HepG2 (cell line): Measurements from ENCODE around the gene PRKN. TPM values are rescaled to one million over a fixed set of nuclear protein-coding genes. Genes with fewer than 3 reads are reported as not detected.
A peak's percentile ranks its signal among the peaks of the same experiment; 100 is the strongest.

Experiments used
- ATAC-seq: fragments of 200-7000 bp; cut with Tn5 transposase; 3 replicates; pipeline ENCODE4 v1.9.1; 2020; ENCODE audit warnings: mild to moderate bottlenecking, moderate library complexity
- BruUV-seq: library from RNA; stranded (reverse); fragments of 400-500 nt; replicated peaks from 2 replicates; lab custom pipeline; 2021; lab: Mats Ljungman, UMichigan
- CTCF ChIA-PET: fragments of 300-600 bp; formaldehyde crosslinking; extraction: SDS; loops from one replicate; lab custom pipeline; 2021; ENCODE audit warnings: low total read pairs, inconsistent platforms, low intra/inter-chr PET ratio; lab: Yijun Ruan, JAX
- POLR2A ChIA-PET: fragments of 350-600 bp; sonication (Branson Sonifier 250); formaldehyde crosslinking; loops from one replicate; lab custom pipeline; 2020; ENCODE audit warnings: antibody characterized with exemption, inconsistent platforms; lab: Yijun Ruan, JAX
- DNase-seq: peaks from one replicate; pipeline ENCODE4 v3.0.0-alpha.2; 2015; ENCODE audit warnings: low spot score
- FAIRE-seq: peaks from 3 replicates; lab custom pipeline; 2011; peaks lifted over from hg19 to GRCh38; lab: Jason Lieb, UNC
- H2AFZ ChIP-seq: one replicate; pipeline ENCODE4 v1.6.1; 2011; ENCODE audit warnings: low read length, inconsistent platforms
- H3K27ac ChIP-seq: fragments of 300-600 bp; 3 replicates; pipeline ENCODE4 v1.8.0; 2011; ENCODE audit warnings: mixed run types, mild to moderate bottlenecking, mixed read lengths, low read length, inconsistent platforms; ENCODE audit not compliant: insufficient read depth; ENCODE audit errors: extremely low read length
- H3K27me3 ChIP-seq, 2 experiments: fragments of 200-600 bp in 1 of 2; 2 replicates in 1 of 2; 3 replicates in 1 of 2; pipeline versions ENCODE4 v1.6.0 to v1.8.0; 2011; ENCODE audit warnings: low read length in 2 of 2, mild to moderate bottlenecking in 2 of 2, moderate library complexity in 2 of 2, inconsistent platforms in 1 of 2; ENCODE audit not compliant: insufficient read depth in 2 of 2, control insufficient read depth in 1 of 2
- H3K36me3 ChIP-seq, 2 experiments: fragments of 200-600 bp in 1 of 2; replicated peaks in 1 of 2; 2 replicates in 1 of 2; 3 replicates in 1 of 2; pipeline versions ENCODE4 v1.5.1 to v1.8.0; 2011; ENCODE audit warnings: low read length in 2 of 2, inconsistent platforms in 1 of 2; ENCODE audit not compliant: insufficient read depth in 2 of 2, control insufficient read depth in 1 of 2
- H3K4me1 ChIP-seq: 2 replicates; pipeline ENCODE4 v1.5.1; 2012; ENCODE audit warnings: low read length, inconsistent platforms; ENCODE audit not compliant: insufficient read depth
- H3K4me2 ChIP-seq: 2 replicates; pipeline ENCODE4 v1.6.0; 2011; ENCODE audit warnings: low read depth, low read length, inconsistent platforms
- H3K4me3 ChIP-seq, 3 experiments: fragments of 200-600 bp in 1 of 3; sonication (generic), shearing (Covaris generic) in 1 of 3; replicated peaks in 1 of 3; 2 replicates each; pipeline ENCODE4 v1.5.1; 2011 to 2016; ENCODE audit warnings: low read length in 3 of 3, inconsistent platforms in 2 of 3, low read depth in 2 of 3, mild to moderate bottlenecking in 2 of 3, control low read depth in 1 of 3, mixed read lengths in 1 of 3; ENCODE audit not compliant: insufficient read depth in 1 of 3
- H3K79me2 ChIP-seq: one replicate; pipeline ENCODE4 v1.6.1; 2011; ENCODE audit warnings: low read length, inconsistent platforms; ENCODE audit not compliant: insufficient read depth
- H3K9ac ChIP-seq: 2 replicates; pipeline ENCODE4 v1.6.0; 2011; ENCODE audit warnings: mild to moderate bottlenecking, low read depth, low read length, inconsistent platforms; ENCODE audit not compliant: insufficient read depth
- H3K9me3 ChIP-seq: 2 replicates; pipeline ENCODE4 v1.5.1; 2012; ENCODE audit warnings: mild to moderate bottlenecking, low read length
- H4K20me1 ChIP-seq: 2 replicates; pipeline ENCODE4 v1.6.0; 2011; ENCODE audit warnings: inconsistent platforms, mild to moderate bottlenecking, low read length, moderate library complexity; ENCODE audit not compliant: insufficient read depth
- DR1 ChIP-seq: sonication (generic); formaldehyde crosslinking; IDR thresholded peaks from 2 replicates; pipeline ENCODE4 v1.8.0; 2021; ENCODE audit warnings: mild to moderate bottlenecking, missing genetic modification reagents, inconsistent platforms
- GABPA ChIP-seq, 2 experiments: IDR thresholded peaks; 2 replicates each; pipeline ENCODE4 v1.6.1; 2011 to 2016; ENCODE audit warnings: low read depth in 2 of 2, low read length in 1 of 2, missing biosample characterization in 1 of 2, missing genetic modification characterization in 1 of 2
- SALL1 ChIP-seq: sonication (generic); formaldehyde crosslinking; IDR thresholded peaks from 2 replicates; pipeline ENCODE4 v1.8.0; 2022; ENCODE audit warnings: mild to moderate bottlenecking, missing genetic modification reagents
- SATB2 ChIP-seq: sonication (generic); formaldehyde crosslinking; IDR thresholded peaks from 2 replicates; pipeline ENCODE4 v1.5.0; 2020; ENCODE audit warnings: missing genetic modification reagents
- XRCC5 ChIP-seq: fragments of 200-400 bp; formaldehyde crosslinking; optimal IDR thresholded peaks from 2 replicates; pipeline ENCODE3; 2017; ENCODE audit warnings: mild to moderate bottlenecking, low read length
- WGBS: methylation state at CpG from one replicate; pipeline ENCODE4 v1.1.6; 2017; ENCODE audit warnings: low lambda C conversion rate; 5-methylcytosine and 5-hydroxymethylcytosine counted together
- in situ Hi-C: cut with HindIII; loops from 2 replicates; pipeline ENCODE4 v1.10.0; 2017; ENCODE audit warnings: low pct_unique_long_range_greater_than_20kb; ENCODE audit not compliant: extremely low pct_ligation_motif_present
- intact Hi-C: fragments of 100-400 bp; cut with micrococcal nuclease; formaldehyde crosslinking; loops from one replicate; pipeline ENCODE4 v1.10.0; 2022; ENCODE audit not compliant: unreplicated experiment
- polyA plus RNA-seq, 8 experiments: library from polyadenylated mRNA; depleted of rRNA in 3 of 8; stranded (reverse) in 7 of 8; unstranded in 1 of 8; fragments of >200 nt; fragmentation: Illumina TruSeq in 4 of 8; extraction: Trizol in 4 of 8; gene quantifications; 2 replicates each; pipeline versions ENCODE4 v1.2.1 to v1.2.3, GENCODE V29; 2011 to 2016; ENCODE audit warnings: low read depth in 4 of 8, missing spikeins in 1 of 8, mixed read lengths in 1 of 8; ENCODE audit not compliant: insufficient read depth in 1 of 8
- total RNA-seq, 5 experiments: library from RNA; depleted of rRNA; stranded (reverse); fragments of >200 nt; fragmentation: Illumina TruSeq; extraction: Trizol; gene quantifications; 2 replicates each; pipeline ENCODE4 v1.2.3, GENCODE V29; 2016; ENCODE audit warnings: low read depth in 1 of 5
- TF ChIP-seq, protein P1 (sequence below), 2 experiments: fragments of 450-650 bp in 1 of 2; sonication (generic) in 1 of 2; formaldehyde crosslinking in 1 of 2; IDR thresholded peaks; 2 replicates each; pipeline versions ENCODE4 v1.6.1 to v1.8.0; 2016 to 2022; ENCODE audit warnings: antibody characterized with exemption in 1 of 2, mild to moderate bottlenecking in 1 of 2, missing genetic modification reagents in 1 of 2
- TF ChIP-seq, protein P2 (sequence below): sonication (generic); formaldehyde crosslinking; conservative IDR thresholded peaks from 2 replicates; pipeline ENCODE4 v1.8.1; 2023; ENCODE audit warnings: missing genetic modification reagents
- TF ChIP-seq, protein P3 (sequence below): sonication (generic); formaldehyde crosslinking; IDR thresholded peaks from 2 replicates; pipeline ENCODE4 v1.8.0; 2022; ENCODE audit warnings: missing genetic modification reagents, mild to moderate bottlenecking, borderline replicate concordance

The PRKN gene
- total and polyA plus RNA-seq, 2 of the 13 experiments (the other 11 are each of a cell fraction or from before 2014, with no cell fraction given), result 0.31 to 0.44 TPM

GRCh38 chr6:162014069-162014811, 713.3 kb downstream of the PRKN start:
- no TSS peak for BruUV-seq
- Histone ChIP-seq H3K27me3 (no peaks in the 10 kb centered on the region; a peak in 1 of 5 replicates), H3K9ac (no peak overlapping the region), H4K20me1 (no peaks in the 10 kb centered on the region), H3K27ac (no peak overlapping the region), H3K4me3 (peak overlapping the region in 2 of 3 experiments; percentile 6 to 20; a peak in 4 of 6 replicates), H3K4me1 (peaks cover 7% of the 10 kb centered on the region; the same call in 1 of the 2 replicates), H3K36me3 (no peaks in the 10 kb centered on the region), H3K9me3 (no peaks in the 10 kb centered on the region), H3K79me2 (no peaks in the 10 kb centered on the region), H3K4me2 (peak overlapping the region; percentile 50), H2AFZ (no peak overlapping the region)
- intact Hi-C loops, result no loop called here
- ChIA-PET CTCF (no interaction called here), POLR2A (no interaction called here)
- ATAC-seq, result peak; percentile 88
- DNase-seq, result no peak
- 22% methylated on average over 13 of the region's 13 CpGs for WGBS
- in situ Hi-C loops, result no loop called here
- FAIRE-seq, result no peak
- TF ChIP-seq, protein P1, sequence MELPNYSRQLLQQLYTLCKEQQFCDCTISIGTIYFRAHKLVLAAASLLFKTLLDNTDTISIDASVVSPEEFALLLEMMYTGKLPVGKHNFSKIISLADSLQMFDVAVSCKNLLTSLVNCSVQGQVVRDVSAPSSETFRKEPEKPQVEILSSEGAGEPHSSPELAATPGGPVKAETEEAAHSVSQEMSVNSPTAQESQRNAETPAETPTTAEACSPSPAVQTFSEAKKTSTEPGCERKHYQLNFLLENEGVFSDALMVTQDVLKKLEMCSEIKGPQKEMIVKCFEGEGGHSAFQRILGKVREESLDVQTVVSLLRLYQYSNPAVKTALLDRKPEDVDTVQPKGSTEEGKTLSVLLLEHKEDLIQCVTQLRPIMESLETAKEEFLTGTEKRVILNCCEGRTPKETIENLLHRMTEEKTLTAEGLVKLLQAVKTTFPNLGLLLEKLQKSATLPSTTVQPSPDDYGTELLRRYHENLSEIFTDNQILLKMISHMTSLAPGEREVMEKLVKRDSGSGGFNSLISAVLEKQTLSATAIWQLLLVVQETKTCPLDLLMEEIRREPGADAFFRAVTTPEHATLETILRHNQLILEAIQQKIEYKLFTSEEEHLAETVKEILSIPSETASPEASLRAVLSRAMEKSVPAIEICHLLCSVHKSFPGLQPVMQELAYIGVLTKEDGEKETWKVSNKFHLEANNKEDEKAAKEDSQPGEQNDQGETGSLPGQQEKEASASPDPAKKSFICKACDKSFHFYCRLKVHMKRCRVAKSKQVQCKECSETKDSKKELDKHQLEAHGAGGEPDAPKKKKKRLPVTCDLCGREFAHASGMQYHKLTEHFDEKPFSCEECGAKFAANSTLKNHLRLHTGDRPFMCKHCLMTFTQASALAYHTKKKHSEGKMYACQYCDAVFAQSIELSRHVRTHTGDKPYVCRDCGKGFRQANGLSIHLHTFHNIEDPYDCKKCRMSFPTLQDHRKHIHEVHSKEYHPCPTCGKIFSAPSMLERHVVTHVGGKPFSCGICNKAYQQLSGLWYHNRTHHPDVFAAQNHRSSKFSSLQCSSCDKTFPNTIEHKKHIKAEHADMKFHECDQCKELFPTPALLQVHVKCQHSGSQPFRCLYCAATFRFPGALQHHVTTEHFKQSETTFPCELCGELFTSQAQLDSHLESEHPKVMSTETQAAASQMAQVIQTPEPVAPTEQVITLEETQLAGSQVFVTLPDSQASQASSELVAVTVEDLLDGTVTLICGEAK (IDR thresholded peaks at IDR 0.05), result no peak
- TF ChIP-seq, protein P1 (CRISPR knock-in tag; IDR thresholded peaks at IDR 0.05), result no peak
- TF ChIP-seq, protein P2, sequence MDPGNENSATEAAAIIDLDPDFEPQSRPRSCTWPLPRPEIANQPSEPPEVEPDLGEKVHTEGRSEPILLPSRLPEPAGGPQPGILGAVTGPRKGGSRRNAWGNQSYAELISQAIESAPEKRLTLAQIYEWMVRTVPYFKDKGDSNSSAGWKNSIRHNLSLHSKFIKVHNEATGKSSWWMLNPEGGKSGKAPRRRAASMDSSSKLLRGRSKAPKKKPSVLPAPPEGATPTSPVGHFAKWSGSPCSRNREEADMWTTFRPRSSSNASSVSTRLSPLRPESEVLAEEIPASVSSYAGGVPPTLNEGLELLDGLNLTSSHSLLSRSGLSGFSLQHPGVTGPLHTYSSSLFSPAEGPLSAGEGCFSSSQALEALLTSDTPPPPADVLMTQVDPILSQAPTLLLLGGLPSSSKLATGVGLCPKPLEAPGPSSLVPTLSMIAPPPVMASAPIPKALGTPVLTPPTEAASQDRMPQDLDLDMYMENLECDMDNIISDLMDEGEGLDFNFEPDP, result no peak
- TF ChIP-seq, protein P3, sequence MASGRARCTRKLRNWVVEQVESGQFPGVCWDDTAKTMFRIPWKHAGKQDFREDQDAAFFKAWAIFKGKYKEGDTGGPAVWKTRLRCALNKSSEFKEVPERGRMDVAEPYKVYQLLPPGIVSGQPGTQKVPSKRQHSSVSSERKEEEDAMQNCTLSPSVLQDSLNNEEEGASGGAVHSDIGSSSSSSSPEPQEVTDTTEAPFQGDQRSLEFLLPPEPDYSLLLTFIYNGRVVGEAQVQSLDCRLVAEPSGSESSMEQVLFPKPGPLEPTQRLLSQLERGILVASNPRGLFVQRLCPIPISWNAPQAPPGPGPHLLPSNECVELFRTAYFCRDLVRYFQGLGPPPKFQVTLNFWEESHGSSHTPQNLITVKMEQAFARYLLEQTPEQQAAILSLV (CRISPR knock-in tag), result no peak
- TF ChIP-seq SALL1 (CRISPR knock-in tag) (0 out of 2 replicates have a peak, but pooled peaks have one; percentile 10), GABPA (IDR thresholded peaks at IDR 0.05; ENCODE audit: low read depth, low read length) (no peak), GABPA (CRISPR knock-in tag; IDR thresholded peaks at IDR 0.05; ENCODE audit: low read depth) (peak; percentile 77), SATB2 (CRISPR knock-in tag) (no peak), XRCC5 (peak; percentile 36), DR1 (CRISPR knock-in tag) (no peak)
